PFSK-1 (cell line): ENCODE data around the gene MYCBP2.

Experiments
- TAF1 ChIP-seq: IDR thresholded peaks from 2 replicates; pipeline ENCODE4 v1.6.1; 2012; ENCODE audit warnings: low read length, control low read depth, borderline replicate concordance; ENCODE audit not compliant: insufficient read depth
- TF ChIP-seq, protein P1 (sequence below), 2 experiments: IDR thresholded peaks; 2 replicates each; pipeline versions ENCODE4 v1.6.1 to v1.8.0; 2011 to 2012; ENCODE audit warnings: low read depth in 2 of 2, low read length in 2 of 2, control low read depth in 1 of 2, inconsistent platforms in 1 of 2, mild to moderate bottlenecking in 1 of 2, moderate library complexity in 1 of 2; ENCODE audit not compliant: insufficient read depth in 1 of 2

DNA sequence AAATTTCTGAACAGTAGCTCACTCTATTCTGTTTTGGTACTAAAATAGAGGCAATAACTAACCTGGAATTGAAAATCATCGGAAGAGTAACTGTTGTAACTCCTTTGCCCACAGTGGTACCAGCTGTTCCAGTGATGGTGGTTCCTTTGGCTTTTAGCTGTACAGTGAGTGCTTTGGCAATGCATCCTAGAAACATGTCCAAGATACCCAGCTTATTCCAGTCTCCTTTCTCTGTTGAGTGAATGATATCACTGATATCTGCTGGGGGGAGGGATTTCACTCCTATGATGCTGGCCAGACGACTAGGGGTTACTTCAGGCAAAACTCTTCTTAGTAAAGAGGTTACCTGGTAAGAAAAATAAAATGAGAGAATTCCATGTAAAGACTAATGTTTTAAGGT lies 259.4 kb downstream of the MYCBP2 start:
- no peak for TF ChIP-seq TAF1
- TF ChIP-seq, protein P1, sequence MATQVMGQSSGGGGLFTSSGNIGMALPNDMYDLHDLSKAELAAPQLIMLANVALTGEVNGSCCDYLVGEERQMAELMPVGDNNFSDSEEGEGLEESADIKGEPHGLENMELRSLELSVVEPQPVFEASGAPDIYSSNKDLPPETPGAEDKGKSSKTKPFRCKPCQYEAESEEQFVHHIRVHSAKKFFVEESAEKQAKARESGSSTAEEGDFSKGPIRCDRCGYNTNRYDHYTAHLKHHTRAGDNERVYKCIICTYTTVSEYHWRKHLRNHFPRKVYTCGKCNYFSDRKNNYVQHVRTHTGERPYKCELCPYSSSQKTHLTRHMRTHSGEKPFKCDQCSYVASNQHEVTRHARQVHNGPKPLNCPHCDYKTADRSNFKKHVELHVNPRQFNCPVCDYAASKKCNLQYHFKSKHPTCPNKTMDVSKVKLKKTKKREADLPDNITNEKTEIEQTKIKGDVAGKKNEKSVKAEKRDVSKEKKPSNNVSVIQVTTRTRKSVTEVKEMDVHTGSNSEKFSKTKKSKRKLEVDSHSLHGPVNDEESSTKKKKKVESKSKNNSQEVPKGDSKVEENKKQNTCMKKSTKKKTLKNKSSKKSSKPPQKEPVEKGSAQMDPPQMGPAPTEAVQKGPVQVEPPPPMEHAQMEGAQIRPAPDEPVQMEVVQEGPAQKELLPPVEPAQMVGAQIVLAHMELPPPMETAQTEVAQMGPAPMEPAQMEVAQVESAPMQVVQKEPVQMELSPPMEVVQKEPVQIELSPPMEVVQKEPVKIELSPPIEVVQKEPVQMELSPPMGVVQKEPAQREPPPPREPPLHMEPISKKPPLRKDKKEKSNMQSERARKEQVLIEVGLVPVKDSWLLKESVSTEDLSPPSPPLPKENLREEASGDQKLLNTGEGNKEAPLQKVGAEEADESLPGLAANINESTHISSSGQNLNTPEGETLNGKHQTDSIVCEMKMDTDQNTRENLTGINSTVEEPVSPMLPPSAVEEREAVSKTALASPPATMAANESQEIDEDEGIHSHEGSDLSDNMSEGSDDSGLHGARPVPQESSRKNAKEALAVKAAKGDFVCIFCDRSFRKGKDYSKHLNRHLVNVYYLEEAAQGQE (IDR thresholded peaks at IDR 0.05; ENCODE audit: insufficient read depth in 1 of 2, low read depth in 2 of 2, low read length in 2 of 2) = no peak
